Testis (tissue), 3 donors: Measurements from ENCODE around the gene MED27. TPM values are rescaled to one million over a fixed set of nuclear protein-coding genes. Genes with fewer than 3 reads are reported as not detected.

Experiments
- DNase-seq: peaks from one replicate; pipeline ENCODE4 v3.0.0-alpha.2; 2019
- H3K27ac ChIP-seq, 2 donors: fragments of 200-600 bp; sonication (generic); one replicate each; pipeline ENCODE4 v1.5.1; 2019
- H3K27me3 ChIP-seq: fragments of 200-600 bp; sonication (generic); one replicate; pipeline ENCODE4 v1.5.1; 2019
- H3K36me3 ChIP-seq: fragments of 200-600 bp; sonication (generic); one replicate; pipeline ENCODE4 v1.5.1; 2017; ENCODE audit warnings: low read depth; ENCODE audit errors: missing control alignments
- H3K4me1 ChIP-seq: fragments of 200-600 bp; sonication (generic); one replicate; pipeline ENCODE4 v1.5.1; 2019
- H3K4me3 ChIP-seq, 2 donors: fragments of 200-600 bp; sonication (generic); one replicate each; pipeline ENCODE4 v1.5.1; 2017 to 2019
- H3K9me3 ChIP-seq: fragments of 200-600 bp; sonication (generic); one replicate; pipeline ENCODE4 v1.5.1; 2017
- POLR2A ChIP-seq: fragments of 450-650 bp; IDR thresholded peaks from one replicate; pipeline ENCODE4 v1.6.1; 2017; ENCODE audit warnings: antibody characterized with exemption, mild to moderate bottlenecking, moderate library complexity
- WGBS, 2 donors: methylation state at CpG; one replicate each; pipeline ENCODE4 v1.1.5; 2018; 5-methylcytosine and 5-hydroxymethylcytosine counted together
- intact Hi-C: fragments of 100-400 bp; cut with DNase I; formaldehyde crosslinking; loops from one replicate; pipeline ENCODE4 v1.15.1; 2023; ENCODE audit warnings: low total_unique reads
- polyA plus RNA-seq: library from polyadenylated mRNA; stranded (reverse); fragments of 350-450 nt; fragmentation: Illumina TruSeq; extraction: RNeasy Lipid Tissue Mini Kit (QIAGEN cat#74804); gene quantifications from one replicate; pipeline ENCODE4 v1.2.3, GENCODE V29; 2014; ENCODE audit warnings: low read depth, low replicate concordance; ENCODE audit not compliant: insufficient read depth
- total RNA-seq, 2 donors: library from RNA; depleted of rRNA; stranded (reverse); fragments of >200 nt; gene quantifications; one replicate each; pipeline ENCODE4 v1.2.3, GENCODE V29; 2016
- TF ChIP-seq, protein P1 (sequence below), 3 experiments: fragments of 450-650 bp in 2 of 3; fragments of 200-600 bp in 1 of 3; sonication (generic) in 1 of 3; IDR thresholded peaks; one replicate each; pipeline ENCODE4 v1.5.1; 2016 to 2019; ENCODE audit warnings: antibody characterized with exemption in 3 of 3, mild to moderate bottlenecking in 2 of 3, moderate library complexity in 1 of 3

MED27 gene
- total and polyA plus RNA-seq, 3 donors from 2014 or later = 30.7 to 45.0 (median 33.7) TPM

DNA sequence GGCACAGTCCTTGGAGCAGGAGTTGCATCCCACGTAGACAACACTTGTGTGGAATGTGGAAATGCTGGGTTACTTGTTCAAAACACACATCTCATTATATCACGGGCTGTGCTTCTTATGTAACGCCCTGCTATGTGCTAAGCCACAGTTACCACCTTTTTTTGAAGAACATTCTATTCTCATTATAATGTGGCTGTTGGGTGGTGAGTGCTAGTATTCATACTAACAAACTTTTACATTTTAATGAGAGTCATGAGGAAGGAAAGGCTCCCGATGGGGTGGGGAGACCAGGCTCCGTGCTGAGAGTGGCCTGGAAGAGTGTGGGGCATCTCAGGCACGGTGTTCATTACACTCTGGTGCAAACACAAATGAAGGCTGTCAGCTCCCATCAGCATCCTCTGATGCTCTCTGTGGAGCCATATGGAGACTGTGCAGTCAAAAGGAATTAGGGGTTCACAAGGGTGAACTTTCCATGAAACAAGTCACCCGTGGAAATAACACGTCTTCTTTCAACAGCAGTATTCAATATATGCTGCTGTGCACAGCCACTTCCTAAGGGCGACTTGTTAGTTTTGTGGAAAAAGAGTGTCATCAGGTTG lies 186.7 kb downstream of the MED27 start:
- no peak overlapping the region for H3K4me3 ChIP-seq
- no peak overlapping the region for H3K27ac ChIP-seq
- TF ChIP-seq, protein P1, sequence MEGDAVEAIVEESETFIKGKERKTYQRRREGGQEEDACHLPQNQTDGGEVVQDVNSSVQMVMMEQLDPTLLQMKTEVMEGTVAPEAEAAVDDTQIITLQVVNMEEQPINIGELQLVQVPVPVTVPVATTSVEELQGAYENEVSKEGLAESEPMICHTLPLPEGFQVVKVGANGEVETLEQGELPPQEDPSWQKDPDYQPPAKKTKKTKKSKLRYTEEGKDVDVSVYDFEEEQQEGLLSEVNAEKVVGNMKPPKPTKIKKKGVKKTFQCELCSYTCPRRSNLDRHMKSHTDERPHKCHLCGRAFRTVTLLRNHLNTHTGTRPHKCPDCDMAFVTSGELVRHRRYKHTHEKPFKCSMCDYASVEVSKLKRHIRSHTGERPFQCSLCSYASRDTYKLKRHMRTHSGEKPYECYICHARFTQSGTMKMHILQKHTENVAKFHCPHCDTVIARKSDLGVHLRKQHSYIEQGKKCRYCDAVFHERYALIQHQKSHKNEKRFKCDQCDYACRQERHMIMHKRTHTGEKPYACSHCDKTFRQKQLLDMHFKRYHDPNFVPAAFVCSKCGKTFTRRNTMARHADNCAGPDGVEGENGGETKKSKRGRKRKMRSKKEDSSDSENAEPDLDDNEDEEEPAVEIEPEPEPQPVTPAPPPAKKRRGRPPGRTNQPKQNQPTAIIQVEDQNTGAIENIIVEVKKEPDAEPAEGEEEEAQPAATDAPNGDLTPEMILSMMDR (IDR thresholded peaks at IDR 0.05) = no peak
- TF ChIP-seq POLR2A = no peak
- peaks cover 9% of the 10 kb centered on the region for H3K4me1 ChIP-seq
- no peaks in the 10 kb centered on the region for H3K36me3 ChIP-seq
- no peak for DNase-seq
- intact Hi-C loops = no loop called here
- H3K27me3 ChIP-seq = no peaks in the 10 kb centered on the region
- no peaks in the 10 kb centered on the region for H3K9me3 ChIP-seq
- 85 to 89% methylated on average over 9 of the region's 9 CpGs for WGBS, 2 donors

DNA sequence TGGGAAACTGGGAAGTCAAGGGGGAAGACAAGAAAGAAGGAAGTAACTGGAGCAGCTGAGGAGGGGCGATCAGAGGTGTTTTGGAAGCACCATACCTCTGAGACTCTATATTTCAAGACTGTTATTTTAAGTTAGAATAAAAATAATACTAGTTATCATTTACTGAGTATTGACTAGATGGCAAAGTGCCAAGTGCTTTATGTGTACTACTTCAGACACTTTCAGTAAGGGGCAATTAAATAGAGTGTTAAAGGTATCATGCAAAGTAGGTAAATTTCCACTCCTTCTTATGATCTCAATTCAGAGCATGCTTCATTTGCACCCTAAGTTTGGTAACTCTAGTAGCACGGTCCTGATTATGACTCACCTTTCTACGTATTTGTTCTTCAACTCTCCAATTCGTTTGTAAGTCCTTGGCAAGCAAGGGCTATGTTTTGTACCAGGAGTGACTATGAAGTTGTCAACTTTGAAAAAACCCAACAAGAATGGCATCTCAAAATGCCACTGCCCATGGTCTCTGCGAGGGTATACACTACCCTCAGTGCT lies 187.4 kb downstream of the MED27 start:
- Histone ChIP-seq H3K27ac (no peak overlapping the region), H3K4me1 (peaks cover 9% of the 10 kb centered on the region), H3K9me3 (no peaks in the 10 kb centered on the region), H3K4me3 (no peak overlapping the region), H3K27me3 (no peaks in the 10 kb centered on the region), H3K36me3 (no peaks in the 10 kb centered on the region)
- DNase-seq = no peak
- intact Hi-C loops = no loop called here
- WGBS, 2 donors = 87 to 91% methylated on average over 5 of the region's 5 CpGs
- TF ChIP-seq POLR2A = no peak
- TF ChIP-seq, protein P1 (IDR thresholded peaks at IDR 0.05) = no peak

DNA sequence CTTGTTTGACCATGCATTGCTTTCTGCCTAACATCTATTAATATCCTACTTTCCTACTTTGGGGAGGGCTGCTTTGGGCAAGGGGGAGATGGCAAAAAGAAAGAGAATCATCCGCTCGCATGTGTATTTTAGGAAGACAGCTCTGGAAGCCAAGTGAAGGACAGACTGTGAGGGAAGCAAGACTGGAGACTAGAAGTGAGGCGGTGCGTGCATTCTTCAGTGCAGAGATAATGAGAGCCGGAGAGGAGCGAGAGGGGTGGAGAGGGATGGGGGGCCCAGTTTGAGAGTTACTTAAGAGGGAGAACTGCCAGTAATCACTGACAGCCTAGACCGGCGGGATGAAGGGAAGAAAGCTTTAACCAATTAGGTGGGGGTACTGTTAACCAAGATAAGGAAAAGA lies 188.1 kb downstream of the MED27 start:
- Histone ChIP-seq H3K4me3 (no peak overlapping the region), H3K4me1 (peaks cover 9% of the 10 kb centered on the region), H3K27ac (no peak overlapping the region), H3K36me3 (no peaks in the 10 kb centered on the region), H3K9me3 (no peaks in the 10 kb centered on the region), H3K27me3 (no peaks in the 10 kb centered on the region)
- intact Hi-C loops = no loop called here
- TF ChIP-seq, protein P1 (IDR thresholded peaks at IDR 0.05) = no peak
- TF ChIP-seq POLR2A = no peak
- no peak for DNase-seq
- 84 to 90% methylated on average over 8 of the region's 8 CpGs for WGBS, 2 donors

DNA sequence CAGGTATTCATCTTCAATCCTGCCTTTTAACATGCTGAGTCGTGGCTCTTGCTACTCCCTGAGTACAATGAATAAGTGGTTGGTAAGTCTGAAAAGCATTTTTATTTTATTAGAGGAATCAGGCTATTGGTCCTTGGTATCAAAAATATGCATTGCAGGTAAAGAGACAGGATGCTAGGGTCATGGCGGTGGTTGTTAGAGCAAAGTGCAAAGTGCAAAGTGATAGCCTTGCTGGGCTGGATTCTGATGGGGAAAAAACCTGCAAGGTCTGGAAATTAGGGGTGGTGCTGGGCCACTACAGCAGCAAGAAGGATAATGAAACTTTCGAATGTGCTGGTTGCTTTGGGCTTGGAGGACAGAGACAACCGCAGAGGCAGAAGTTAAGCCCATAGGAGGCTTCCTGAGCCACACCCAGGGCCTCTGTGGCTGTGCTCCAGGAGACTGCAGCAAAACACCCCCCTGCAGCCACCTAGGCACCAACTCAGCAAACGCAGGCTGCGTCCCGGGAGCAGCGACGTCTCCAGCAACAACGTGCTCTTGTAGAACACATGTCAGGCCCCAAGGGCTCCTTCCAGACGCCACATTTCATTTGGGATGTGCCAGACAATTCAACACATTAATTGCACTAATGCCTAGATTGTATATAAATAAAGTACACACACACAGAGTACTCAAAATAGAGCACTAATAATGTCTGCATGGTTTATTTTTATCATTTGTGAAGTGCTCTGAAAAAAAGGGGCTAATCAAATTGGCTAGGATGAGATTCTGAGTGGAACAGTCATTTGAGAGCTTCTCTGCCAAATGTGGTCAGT lies 190.0 kb downstream of the MED27 start:
- no peak overlapping the region for H3K4me3 ChIP-seq
- H3K9me3 ChIP-seq = no peaks in the 10 kb centered on the region
- intact Hi-C loops = no loop called here
- H3K4me1 ChIP-seq = peaks cover 9% of the 10 kb centered on the region
- H3K27ac ChIP-seq = no peak overlapping the region
- H3K36me3 ChIP-seq = no peaks in the 10 kb centered on the region
- no peak for DNase-seq
- H3K27me3 ChIP-seq = no peaks in the 10 kb centered on the region
- TF ChIP-seq POLR2A = no peak
- TF ChIP-seq, protein P1 (IDR thresholded peaks at IDR 0.05) = no peak
- 57 to 75% methylated on average over 11 of the region's 11 CpGs for WGBS, 2 donors
